A673 (cell line): ENCODE results near the gene PYCR2.

Source experiments
- CTCF ChIP-seq: fragments of 300-800, 200-600 bp; sonication (generic); conservative IDR thresholded peaks from 2 replicates; pipeline ENCODE4 v1.5.1; 2017; ENCODE audit warnings: low read depth, mild to moderate bottlenecking, antibody characterized with exemption, low read length, moderate library complexity, mixed read lengths
- EZH2 ChIP-seq: fragments of 200-600 bp; sonication (generic); IDR thresholded peaks from 2 replicates; pipeline ENCODE4 v1.6.1; 2017; ENCODE audit warnings: borderline replicate concordance, low read depth, mild to moderate bottlenecking, mixed read lengths, antibody characterized with exemption, low read length; ENCODE audit not compliant: poor library complexity, severe bottlenecking

GRCh38 chr1:225896937-225897549 is 27.0 kb downstream of the PYCR2 start:
- TF ChIP-seq CTCF = no peak
- no peak for TF ChIP-seq EZH2
